MM.1S (cell line): Measurements from ENCODE around the gene LZTS3.

Experiments used
- DNase-seq: peaks from one replicate; pipeline ENCODE4 v3.0.0-alpha.2; 2015
- H2AFZ ChIP-seq: fragments of 300-600 bp; sonication (generic); 2 replicates; pipeline ENCODE4 v1.6.0; 2016; ENCODE audit warnings: antibody characterized with exemption, low read length
- H3F3A ChIP-seq: fragments of 300-600 bp; sonication (generic); 2 replicates; pipeline ENCODE4 v1.6.1; 2016; ENCODE audit warnings: mild to moderate bottlenecking, antibody characterized with exemption, low read length, moderate library complexity, mixed read lengths; ENCODE audit not compliant: insufficient read depth
- H3K27ac ChIP-seq: fragments of 300-600 bp; sonication (generic); 2 replicates; pipeline ENCODE4 v1.5.1; 2016; ENCODE audit warnings: mild to moderate bottlenecking, low read length
- H3K27me3 ChIP-seq: fragments of 300-600 bp; sonication (generic); replicated peaks from 2 replicates; pipeline ENCODE4 v1.6.0; 2016; ENCODE audit warnings: low read length; ENCODE audit not compliant: insufficient read depth
- H3K36me3 ChIP-seq: fragments of 300-600 bp; sonication (generic); replicated peaks from 2 replicates; pipeline ENCODE4 v1.6.1; 2016; ENCODE audit warnings: mild to moderate bottlenecking, low read length, mixed read lengths; ENCODE audit not compliant: insufficient read depth
- H3K4me1 ChIP-seq: fragments of 300-600 bp; sonication (generic); 2 replicates; pipeline ENCODE4 v1.6.1; 2016; ENCODE audit warnings: low read length, mixed read lengths
- H3K4me2 ChIP-seq: fragments of 300-600 bp; sonication (generic); 2 replicates; pipeline ENCODE4 v1.6.0; 2016; ENCODE audit warnings: low read depth, low read length
- H3K4me3 ChIP-seq: fragments of 300-600 bp; sonication (generic); 2 replicates; pipeline ENCODE4 v1.5.1; 2016; ENCODE audit warnings: low read length, mixed read lengths
- H3K79me2 ChIP-seq: fragments of 300-600 bp; sonication (generic); 2 replicates; pipeline ENCODE4 v1.6.1; 2016; ENCODE audit warnings: mixed run types, low read length, mixed read lengths
- H3K9ac ChIP-seq: fragments of 300-600 bp; sonication (generic); 2 replicates; pipeline ENCODE4 v1.6.1; 2016; ENCODE audit warnings: low read length, mixed read lengths
- H3K9me2 ChIP-seq: fragments of 300-600 bp; sonication (generic); replicated peaks from 2 replicates; pipeline ENCODE4 v1.6.1; 2016; ENCODE audit warnings: mild to moderate bottlenecking, low read length, mixed read lengths; ENCODE audit not compliant: insufficient read depth
- H3K9me3 ChIP-seq: fragments of 300-600 bp; sonication (generic); replicated peaks from 2 replicates; pipeline ENCODE4 v1.6.1; 2016; ENCODE audit warnings: mild to moderate bottlenecking, low read length, mixed read lengths; ENCODE audit not compliant: insufficient read depth
- H4K20me1 ChIP-seq: fragments of 300-600 bp; sonication (generic); 2 replicates; pipeline ENCODE4 v1.6.1; 2016; ENCODE audit warnings: mild to moderate bottlenecking, low read length, moderate library complexity, mixed read lengths; ENCODE audit not compliant: insufficient read depth
- EZH2 ChIP-seq: fragments of 300-600 bp; sonication (generic); optimal IDR thresholded peaks from 2 replicates; pipeline ENCODE3; 2017; ENCODE audit warnings: low read depth, mild to moderate bottlenecking, antibody characterized with exemption, low read length, mixed read lengths
- TF ChIP-seq, protein P1 (sequence below): fragments of 300-600 bp; sonication (generic); IDR thresholded peaks from 2 replicates; pipeline ENCODE4 v1.5.1; 2016; ENCODE audit warnings: antibody characterized with exemption, low read length, mixed read lengths

LZTS3 gene

DNA sequence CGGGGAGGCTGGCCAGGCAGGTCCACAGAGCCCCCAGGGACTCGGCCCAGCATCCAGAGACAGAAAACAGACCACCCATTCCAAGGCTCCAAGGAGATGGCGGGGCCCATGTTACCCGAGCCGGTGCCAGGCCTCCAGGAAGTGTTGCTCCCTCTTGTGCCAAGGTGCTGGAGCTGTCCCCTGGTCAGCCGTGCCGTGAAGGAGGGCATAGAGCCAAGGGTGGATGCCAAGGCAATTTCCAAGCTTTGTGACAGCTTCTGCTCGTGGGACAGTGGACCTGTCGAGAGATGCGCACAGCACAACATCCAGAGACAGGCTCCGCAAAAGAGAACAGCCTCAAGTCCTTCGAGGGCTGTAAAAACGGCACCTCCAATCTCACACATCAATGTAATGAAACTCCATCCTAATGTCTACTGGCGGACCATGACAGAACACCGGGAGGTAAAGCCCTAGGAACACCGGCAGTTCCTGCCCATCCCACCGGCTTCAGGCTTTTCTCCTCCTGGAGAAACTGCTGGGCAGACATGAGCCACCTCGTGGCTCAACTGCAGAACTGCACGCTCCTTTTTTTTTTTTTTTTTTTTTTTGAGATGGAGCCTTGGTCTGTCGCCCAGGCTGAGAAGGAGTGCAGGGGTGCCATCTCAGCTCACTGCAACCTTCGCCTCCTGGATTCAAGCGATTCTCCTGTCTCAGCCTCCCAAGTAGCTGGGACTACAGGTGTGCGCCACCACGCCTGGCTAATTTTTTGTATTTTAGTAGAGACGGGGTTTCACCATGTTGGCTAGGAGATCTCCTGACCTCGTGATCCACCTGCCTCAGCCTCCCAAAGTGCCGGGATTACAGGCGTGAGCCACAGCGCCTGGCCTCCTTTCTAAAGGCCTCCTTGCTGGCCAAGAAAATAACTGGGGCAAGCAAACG lies 57.9 kb downstream of the LZTS3 start:
- no peak for TF ChIP-seq EZH2
- TF ChIP-seq, protein P1, sequence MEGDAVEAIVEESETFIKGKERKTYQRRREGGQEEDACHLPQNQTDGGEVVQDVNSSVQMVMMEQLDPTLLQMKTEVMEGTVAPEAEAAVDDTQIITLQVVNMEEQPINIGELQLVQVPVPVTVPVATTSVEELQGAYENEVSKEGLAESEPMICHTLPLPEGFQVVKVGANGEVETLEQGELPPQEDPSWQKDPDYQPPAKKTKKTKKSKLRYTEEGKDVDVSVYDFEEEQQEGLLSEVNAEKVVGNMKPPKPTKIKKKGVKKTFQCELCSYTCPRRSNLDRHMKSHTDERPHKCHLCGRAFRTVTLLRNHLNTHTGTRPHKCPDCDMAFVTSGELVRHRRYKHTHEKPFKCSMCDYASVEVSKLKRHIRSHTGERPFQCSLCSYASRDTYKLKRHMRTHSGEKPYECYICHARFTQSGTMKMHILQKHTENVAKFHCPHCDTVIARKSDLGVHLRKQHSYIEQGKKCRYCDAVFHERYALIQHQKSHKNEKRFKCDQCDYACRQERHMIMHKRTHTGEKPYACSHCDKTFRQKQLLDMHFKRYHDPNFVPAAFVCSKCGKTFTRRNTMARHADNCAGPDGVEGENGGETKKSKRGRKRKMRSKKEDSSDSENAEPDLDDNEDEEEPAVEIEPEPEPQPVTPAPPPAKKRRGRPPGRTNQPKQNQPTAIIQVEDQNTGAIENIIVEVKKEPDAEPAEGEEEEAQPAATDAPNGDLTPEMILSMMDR: peak; percentile 60
- no peak overlapping the region for H3K4me3 ChIP-seq
- no peaks in the 10 kb centered on the region for H4K20me1 ChIP-seq
- H3K9me2 ChIP-seq: no peaks in the 10 kb centered on the region
- H2AFZ ChIP-seq: no peak overlapping the region
- H3K79me2 ChIP-seq: no peaks in the 10 kb centered on the region
- no peak overlapping the region for H3K4me2 ChIP-seq
- no peak overlapping the region for H3K27ac ChIP-seq
- H3K36me3 ChIP-seq: no peaks in the 10 kb centered on the region
- H3K9ac ChIP-seq: no peak overlapping the region
- DNase-seq: peak; percentile 38
- H3K27me3 ChIP-seq: no peaks in the 10 kb centered on the region
- no peaks in the 10 kb centered on the region for H3F3A ChIP-seq
- no peaks in the 10 kb centered on the region for H3K9me3 ChIP-seq
- H3K4me1 ChIP-seq: no peaks in the 10 kb centered on the region
